WERI-Rb-1 (cell line): Measurements from ENCODE around the gene GPHN.

Source experiments
- DNase-seq: peaks from one replicate; pipeline ENCODE4 v3.0.0-alpha.2; 2020
- H3K27ac ChIP-seq: fragments of 250-450 bp; sonication (Bioruptor Pico); 2 replicates; pipeline ENCODE4 v1.5.1; 2020; ENCODE audit warnings: mild to moderate bottlenecking, moderate library complexity
- H3K27me3 ChIP-seq: fragments of 250-450 bp; sonication (Bioruptor Pico); 2 replicates; pipeline ENCODE4 v1.5.1; 2021; ENCODE audit warnings: mild to moderate bottlenecking, low read depth, moderate library complexity; ENCODE audit not compliant: insufficient read depth, severe bottlenecking
- H3K36me3 ChIP-seq: fragments of 250-450 bp; sonication (Bioruptor Pico); 2 replicates; pipeline ENCODE4 v1.5.1; 2020; ENCODE audit warnings: mild to moderate bottlenecking, moderate library complexity
- H3K4me3 ChIP-seq: 2 replicates; pipeline ENCODE4 v1.5.1; 2011; ENCODE audit warnings: low read depth, mild to moderate bottlenecking, control low read depth, low read length
- H3K9me3 ChIP-seq: fragments of 250-450 bp; sonication (Bioruptor Pico); 2 replicates; pipeline ENCODE4 v1.5.1; 2021; ENCODE audit warnings: mild to moderate bottlenecking, moderate library complexity; ENCODE audit not compliant: severe bottlenecking
- TF ChIP-seq, protein P1 (sequence below): IDR thresholded peaks from 2 replicates; pipeline ENCODE4 v1.5.1; 2011; ENCODE audit warnings: low read depth, mild to moderate bottlenecking, control low read depth, inconsistent platforms, low read length

GPHN gene

DNA sequence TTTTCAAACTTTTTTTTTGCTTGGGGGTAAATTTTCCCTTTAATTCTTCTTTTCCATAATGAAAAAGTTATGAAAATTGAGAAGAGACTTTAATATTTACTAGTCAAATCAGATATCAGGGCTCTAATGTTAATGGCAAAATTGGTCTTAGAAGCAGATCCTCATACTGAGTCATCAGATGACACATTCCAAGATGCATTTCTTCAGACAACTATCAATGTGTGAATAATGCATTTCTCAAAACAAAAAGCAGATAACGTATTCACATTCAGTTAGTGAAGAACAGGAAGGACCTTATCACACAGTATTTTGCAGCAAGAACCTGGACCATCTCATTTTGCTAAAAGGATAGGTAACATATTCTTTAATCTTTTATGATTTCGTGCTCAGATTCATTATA, 130.7 kb downstream of the GPHN start:
- no peak overlapping the region for H3K27ac ChIP-seq
- H3K36me3 ChIP-seq, result no peaks in the 10 kb centered on the region
- DNase-seq, result no peak
- TF ChIP-seq, protein P1, sequence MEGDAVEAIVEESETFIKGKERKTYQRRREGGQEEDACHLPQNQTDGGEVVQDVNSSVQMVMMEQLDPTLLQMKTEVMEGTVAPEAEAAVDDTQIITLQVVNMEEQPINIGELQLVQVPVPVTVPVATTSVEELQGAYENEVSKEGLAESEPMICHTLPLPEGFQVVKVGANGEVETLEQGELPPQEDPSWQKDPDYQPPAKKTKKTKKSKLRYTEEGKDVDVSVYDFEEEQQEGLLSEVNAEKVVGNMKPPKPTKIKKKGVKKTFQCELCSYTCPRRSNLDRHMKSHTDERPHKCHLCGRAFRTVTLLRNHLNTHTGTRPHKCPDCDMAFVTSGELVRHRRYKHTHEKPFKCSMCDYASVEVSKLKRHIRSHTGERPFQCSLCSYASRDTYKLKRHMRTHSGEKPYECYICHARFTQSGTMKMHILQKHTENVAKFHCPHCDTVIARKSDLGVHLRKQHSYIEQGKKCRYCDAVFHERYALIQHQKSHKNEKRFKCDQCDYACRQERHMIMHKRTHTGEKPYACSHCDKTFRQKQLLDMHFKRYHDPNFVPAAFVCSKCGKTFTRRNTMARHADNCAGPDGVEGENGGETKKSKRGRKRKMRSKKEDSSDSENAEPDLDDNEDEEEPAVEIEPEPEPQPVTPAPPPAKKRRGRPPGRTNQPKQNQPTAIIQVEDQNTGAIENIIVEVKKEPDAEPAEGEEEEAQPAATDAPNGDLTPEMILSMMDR, result no peak
- no peaks in the 10 kb centered on the region for H3K9me3 ChIP-seq
- no peak overlapping the region for H3K4me3 ChIP-seq
- H3K27me3 ChIP-seq, result no peaks in the 10 kb centered on the region

DNA sequence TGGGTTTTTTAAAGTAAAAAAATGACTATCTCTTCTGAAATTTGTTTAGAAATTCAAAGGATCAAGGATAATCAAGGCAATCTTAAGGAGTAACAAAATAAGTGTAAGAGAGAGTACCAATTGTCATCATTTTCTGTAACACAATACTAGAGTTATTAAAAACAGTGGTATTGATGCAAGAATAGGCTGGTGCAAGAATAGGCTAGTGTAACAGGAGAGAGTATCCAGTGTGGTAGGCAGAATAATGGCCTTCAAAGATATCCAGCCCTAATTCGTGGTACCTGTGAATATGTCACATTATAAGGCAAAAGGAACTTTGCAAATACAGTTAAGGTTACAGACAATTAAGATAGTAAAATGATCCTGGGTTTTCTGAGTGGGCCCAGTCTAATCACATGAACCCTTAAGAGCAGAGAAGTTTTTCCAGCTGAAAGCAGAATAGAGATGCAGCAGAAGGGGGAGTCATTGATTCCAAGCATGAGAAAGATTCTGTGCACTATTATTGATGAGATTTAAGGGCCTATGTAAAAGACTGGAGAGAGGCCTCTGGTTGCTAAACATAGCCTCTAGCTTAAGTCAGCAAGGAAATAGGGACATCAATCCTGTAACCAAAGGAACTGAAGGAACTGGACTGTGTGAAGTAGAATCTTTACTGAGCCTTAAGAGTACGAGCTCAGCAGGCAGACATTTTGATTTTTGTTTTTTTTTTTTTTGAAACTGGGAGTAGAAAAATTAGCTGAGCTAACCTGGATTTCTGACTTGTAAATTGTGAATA, 134.1 kb downstream of the GPHN start:
- no peak overlapping the region for H3K27ac ChIP-seq
- no peak overlapping the region for H3K4me3 ChIP-seq
- H3K9me3 ChIP-seq, result no peaks in the 10 kb centered on the region
- no peaks in the 10 kb centered on the region for H3K27me3 ChIP-seq
- no peak for DNase-seq
- TF ChIP-seq, protein P1, result no peak
- H3K36me3 ChIP-seq, result no peaks in the 10 kb centered on the region

DNA sequence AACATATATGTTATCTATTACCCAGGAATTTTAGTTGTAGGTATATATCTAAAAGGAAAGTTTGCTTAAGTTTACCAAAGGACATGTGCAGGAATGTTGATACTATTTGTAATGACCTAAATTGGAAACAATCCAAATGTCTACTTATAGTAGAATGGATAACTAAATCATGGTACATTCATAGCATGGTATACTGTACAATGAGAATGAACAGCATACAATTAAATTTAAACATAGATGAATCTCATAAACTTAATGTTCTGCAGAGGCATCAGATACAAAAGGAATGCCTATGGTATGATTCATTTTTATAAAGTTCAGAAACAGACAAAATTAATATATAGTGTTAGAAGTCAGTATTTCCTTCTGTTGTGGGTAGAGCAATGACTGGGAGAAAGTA, 135.4 kb downstream of the GPHN start:
- Histone ChIP-seq H3K36me3 (no peaks in the 10 kb centered on the region), H3K9me3 (no peaks in the 10 kb centered on the region), H3K27me3 (no peaks in the 10 kb centered on the region), H3K27ac (no peak overlapping the region), H3K4me3 (no peak overlapping the region)
- TF ChIP-seq, protein P1, result no peak
- DNase-seq, result no peak

DNA sequence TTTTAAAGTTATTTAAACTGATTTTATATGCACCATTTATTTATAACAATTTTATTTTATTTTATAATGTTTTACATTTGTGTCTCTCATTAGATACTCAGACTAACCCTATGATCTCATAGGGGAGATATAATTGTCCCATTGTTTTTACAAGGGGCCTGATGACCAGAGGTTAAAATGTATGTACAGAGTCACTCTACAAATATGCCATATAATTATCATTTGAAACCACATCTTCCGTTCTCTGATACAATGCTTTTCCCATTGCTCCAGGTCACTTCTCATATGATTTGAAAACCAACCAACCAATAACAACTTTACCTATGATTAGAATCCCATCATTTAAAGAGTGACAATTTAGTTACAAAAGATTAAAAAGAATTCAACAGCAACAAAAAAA, 137.8 kb downstream of the GPHN start:
- TF ChIP-seq, protein P1, result no peak
- Histone ChIP-seq H3K4me3 (no peak overlapping the region), H3K27me3 (no peaks in the 10 kb centered on the region), H3K36me3 (no peaks in the 10 kb centered on the region), H3K9me3 (no peaks in the 10 kb centered on the region), H3K27ac (no peak overlapping the region)
- no peak for DNase-seq

DNA sequence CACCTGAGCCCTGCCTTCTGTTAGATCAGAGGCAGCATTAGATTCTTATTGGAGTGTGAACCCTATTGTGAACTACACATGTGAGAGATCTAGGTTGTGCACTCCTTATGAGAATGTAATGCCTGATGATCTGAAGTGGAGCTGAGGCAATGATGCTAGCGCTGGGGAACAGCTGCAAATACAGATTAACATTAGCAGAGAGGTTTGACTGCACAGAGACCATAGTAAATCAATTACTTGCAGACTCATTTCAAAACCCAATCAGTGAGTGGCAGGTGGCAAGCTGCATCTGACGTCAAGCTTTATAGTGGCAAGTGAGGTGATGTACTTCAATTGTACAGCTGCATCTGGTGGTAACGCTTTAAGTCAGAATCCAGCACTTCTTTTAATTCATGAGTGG, 141.6 kb downstream of the GPHN start:
- Histone ChIP-seq H3K4me3 (no peak overlapping the region), H3K9me3 (no peaks in the 10 kb centered on the region), H3K27ac (no peak overlapping the region), H3K27me3 (no peaks in the 10 kb centered on the region), H3K36me3 (no peaks in the 10 kb centered on the region)
- TF ChIP-seq, protein P1, result no peak
- DNase-seq, result peak; percentile 45

DNA sequence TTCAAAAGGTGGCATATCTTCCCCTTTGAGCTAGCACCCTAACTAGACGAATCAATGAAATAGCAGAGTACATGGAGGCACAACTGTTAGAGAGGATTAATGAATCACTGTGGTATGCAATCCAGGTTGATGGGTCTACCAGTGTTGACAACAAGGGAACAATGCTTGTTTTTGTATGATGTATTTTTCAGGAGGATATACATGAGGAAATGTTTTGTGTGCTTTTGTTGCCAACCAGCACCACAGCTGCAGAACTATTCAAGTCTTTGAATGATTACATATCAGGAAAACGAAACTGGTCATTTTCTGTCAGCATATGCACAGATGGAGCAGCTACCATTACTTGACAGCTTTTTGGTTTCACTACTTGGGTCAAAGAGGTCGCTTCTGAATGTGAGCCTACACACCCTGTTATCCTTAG, 142.6 kb downstream of the GPHN start:
- DNase-seq, result no peak
- Histone ChIP-seq H3K27me3 (no peaks in the 10 kb centered on the region), H3K36me3 (no peaks in the 10 kb centered on the region), H3K9me3 (no peaks in the 10 kb centered on the region), H3K27ac (no peak overlapping the region), H3K4me3 (no peak overlapping the region)
- TF ChIP-seq, protein P1, result no peak
